ENCODE results near the gene EPHB2.

The EPHB2 gene

GRCh38 chr1:22670352-22670975 is 40.2 kb upstream of the EPHB2 start:
- Histone ChIP-seq H2AFZ (ENCODE audit: low read length) (no peak overlapping the region), H3K79me2 (ENCODE audit: low read length) (no peaks in the 10 kb centered on the region), H4K20me1 (ENCODE audit: insufficient read depth, low read length) (no peaks in the 10 kb centered on the region), H3K4me3 (ENCODE audit: low read length) (no peak overlapping the region), H3F3A (ENCODE audit: insufficient read depth, low read length) (no peaks in the 10 kb centered on the region), H3K9ac (ENCODE audit: low read length) (no peak overlapping the region), H3K4me1 (ENCODE audit: low read length) (no peaks in the 10 kb centered on the region), H3K9me2 (replicated peaks; ENCODE audit: insufficient read depth, low read length) (no peaks in the 10 kb centered on the region), H3K4me2 (ENCODE audit: low read depth, low read length) (no peak overlapping the region), H3K27me3 (replicated peaks; ENCODE audit: insufficient read depth, low read length) (peaks cover 99% of the 10 kb centered on the region), H3K36me3 (replicated peaks; ENCODE audit: insufficient read depth, low read length) (no peaks in the 10 kb centered on the region), H3K27ac (ENCODE audit: low read length) (no peak overlapping the region), H3K9me3 (replicated peaks; ENCODE audit: insufficient read depth, low read length) (no peaks in the 10 kb centered on the region)
- DNase-seq = no peak
- TF ChIP-seq EZH2 (optimal IDR thresholded peaks at IDR 0.05; ENCODE audit: low read depth, low read length) (no peak), EZH2phosphoT487 (IDR thresholded peaks at IDR 0.05; ENCODE audit: low read length) (no peak), CTCF (IDR thresholded peaks at IDR 0.05; ENCODE audit: low read length) (no peak)

GRCh38 chr1:22671999-22672398 is 38.6 kb upstream of the EPHB2 start:
- Histone ChIP-seq H4K20me1 (ENCODE audit: insufficient read depth, low read length) (no peaks in the 10 kb centered on the region), H3K36me3 (replicated peaks; ENCODE audit: insufficient read depth, low read length) (no peaks in the 10 kb centered on the region), H3K79me2 (ENCODE audit: low read length) (no peaks in the 10 kb centered on the region), H2AFZ (ENCODE audit: low read length) (no peak overlapping the region), H3K4me2 (ENCODE audit: low read depth, low read length) (no peak overlapping the region), H3K9me3 (replicated peaks; ENCODE audit: insufficient read depth, low read length) (no peaks in the 10 kb centered on the region), H3K4me3 (ENCODE audit: low read length) (no peak overlapping the region), H3K27ac (ENCODE audit: low read length) (no peak overlapping the region), H3K4me1 (ENCODE audit: low read length) (no peaks in the 10 kb centered on the region), H3K27me3 (replicated peaks; ENCODE audit: insufficient read depth, low read length) (peaks cover 99% of the 10 kb centered on the region), H3F3A (ENCODE audit: insufficient read depth, low read length) (no peaks in the 10 kb centered on the region), H3K9ac (ENCODE audit: low read length) (no peak overlapping the region), H3K9me2 (replicated peaks; ENCODE audit: insufficient read depth, low read length) (no peaks in the 10 kb centered on the region)
- TF ChIP-seq EZH2phosphoT487 (IDR thresholded peaks at IDR 0.05; ENCODE audit: low read length) (no peak), CTCF (IDR thresholded peaks at IDR 0.05; ENCODE audit: low read length) (no peak), EZH2 (optimal IDR thresholded peaks at IDR 0.05; ENCODE audit: low read depth, low read length) (no peak)
- no peak for DNase-seq

- Histone ChIP-seq H3K9ac (ENCODE audit: low read length) (no peak overlapping the region), H3K27ac (ENCODE audit: low read length) (no peak overlapping the region), H3K9me2 (replicated peaks; ENCODE audit: insufficient read depth, low read length) (no peaks in the 10 kb centered on the region), H3K27me3 (replicated peaks; ENCODE audit: insufficient read depth, low read length) (peaks cover 94% of the 10 kb centered on the region), H3K79me2 (ENCODE audit: low read length) (no peaks in the 10 kb centered on the region), H3K4me1 (ENCODE audit: low read length) (no peaks in the 10 kb centered on the region), H3K4me3 (ENCODE audit: low read length) (no peak overlapping the region), H3K36me3 (replicated peaks; ENCODE audit: insufficient read depth, low read length) (no peaks in the 10 kb centered on the region), H4K20me1 (ENCODE audit: insufficient read depth, low read length) (no peaks in the 10 kb centered on the region), H3K9me3 (replicated peaks; ENCODE audit: insufficient read depth, low read length) (no peaks in the 10 kb centered on the region), H2AFZ (ENCODE audit: low read length) (no peak overlapping the region), H3F3A (ENCODE audit: insufficient read depth, low read length) (no peaks in the 10 kb centered on the region), H3K4me2 (ENCODE audit: low read depth, low read length) (no peak overlapping the region)
- TF ChIP-seq EZH2 (optimal IDR thresholded peaks at IDR 0.05; ENCODE audit: low read depth, low read length) (no peak), EZH2phosphoT487 (IDR thresholded peaks at IDR 0.05; ENCODE audit: low read length) (no peak), CTCF (IDR thresholded peaks at IDR 0.05; ENCODE audit: low read length) (peak; percentile 72)
- DNase-seq = no peak
These were observed 36.9 kb upstream of the EPHB2 start for GRCh38 chr1:22673486-22674409.

Measured in MM.1S (cell line).